ENCODE results near the gene ZDHHC14.
A peak's percentile ranks its signal among the peaks of the same experiment; 100 is the strongest.
"Not testable (repeated sequence)": the region's sequence is repeated elsewhere in the genome, so short reads cannot be mapped to it uniquely, and the experiment has no call there.

ZDHHC14 gene

DNA sequence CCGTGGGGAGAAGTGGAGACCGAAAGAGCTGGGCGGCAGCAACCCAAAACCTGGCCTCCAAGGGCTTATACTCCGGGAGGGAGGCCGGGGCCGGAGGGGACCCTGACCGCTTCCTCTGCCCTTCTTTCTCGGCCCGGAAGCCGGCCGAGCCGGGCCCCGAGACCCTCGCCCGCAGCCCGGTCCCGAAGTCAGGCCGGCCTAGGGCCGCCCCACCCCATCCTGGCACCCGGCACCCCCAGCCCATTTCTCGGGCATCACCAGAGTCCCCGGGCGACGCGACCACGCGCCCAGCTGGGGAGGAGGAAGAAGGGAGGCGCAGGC, 572 bp upstream of the ZDHHC14 start:
- DNase-seq (ENCODE audit: low read depth), result no peak

DNA sequence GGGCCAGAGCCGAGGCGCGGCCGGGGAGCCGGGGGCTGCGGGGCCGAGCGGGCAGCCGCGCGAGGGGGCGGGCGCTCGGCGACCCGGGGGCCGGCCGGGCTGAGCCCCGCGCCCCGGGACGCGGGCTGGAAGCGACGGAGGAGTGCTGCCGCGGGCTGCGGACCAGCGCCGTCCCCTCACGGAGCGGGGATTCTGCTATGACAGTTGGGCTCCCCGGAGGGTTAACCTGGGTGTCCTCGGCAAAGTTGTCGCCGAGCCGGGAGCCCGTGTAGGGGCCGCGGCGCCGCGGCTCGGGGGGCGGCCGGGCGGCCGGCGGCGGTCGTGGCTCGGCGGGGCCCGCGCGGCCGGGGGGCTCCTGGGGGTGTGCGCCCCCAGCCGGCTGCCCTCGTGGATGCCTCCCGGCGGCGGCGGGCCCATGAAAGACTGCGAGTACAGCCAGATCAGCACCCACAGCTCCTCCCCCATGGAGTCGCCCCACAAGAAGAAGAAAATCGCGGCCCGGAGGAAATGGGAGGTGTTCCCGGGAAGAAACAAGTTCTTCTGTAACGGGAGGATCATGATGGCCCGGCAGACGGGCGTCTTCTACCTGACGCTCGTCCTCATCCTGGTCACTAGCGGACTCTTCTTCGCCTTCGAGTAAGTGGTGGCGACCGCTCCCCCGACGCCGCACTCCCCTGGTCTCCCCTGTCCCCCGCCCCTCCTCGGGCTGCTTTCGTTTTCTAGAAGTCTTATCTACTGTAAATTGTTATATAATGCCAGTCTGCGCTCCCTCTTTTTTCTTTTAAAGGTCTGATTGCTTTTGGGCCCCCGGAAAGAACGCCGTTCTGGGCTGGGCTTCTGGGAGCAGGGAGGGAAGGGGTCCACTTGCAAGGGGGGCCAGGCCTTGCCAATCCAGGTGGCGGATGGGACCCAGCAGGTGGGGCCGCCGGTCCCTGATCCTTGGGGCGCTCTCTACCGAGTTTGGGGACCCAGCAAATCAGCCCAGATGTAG, 936 bp downstream of the ZDHHC14 start:
- peak; percentile 42 for DNase-seq (ENCODE audit: low read depth)

DNA sequence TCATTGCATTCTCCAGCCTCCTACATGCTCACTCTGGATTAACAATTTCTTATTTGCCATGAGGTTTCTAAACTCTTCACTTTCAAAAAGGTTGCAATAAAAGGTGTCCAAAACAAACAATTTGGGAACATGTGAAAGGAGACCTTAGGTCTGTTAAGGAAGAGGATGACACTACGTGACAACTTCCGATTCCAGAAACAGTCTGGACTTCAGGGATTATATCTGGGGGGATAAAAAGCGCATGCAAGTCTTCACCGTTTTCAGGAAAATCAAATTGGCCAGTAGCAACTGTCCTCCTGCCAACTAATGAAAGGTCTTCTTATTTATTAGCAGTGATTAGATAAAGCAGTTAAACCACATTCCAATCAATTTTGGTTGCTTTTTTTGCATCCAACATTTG, 1.8 kb downstream of the ZDHHC14 start:
- no peak for DNase-seq (ENCODE audit: low read depth)

DNA sequence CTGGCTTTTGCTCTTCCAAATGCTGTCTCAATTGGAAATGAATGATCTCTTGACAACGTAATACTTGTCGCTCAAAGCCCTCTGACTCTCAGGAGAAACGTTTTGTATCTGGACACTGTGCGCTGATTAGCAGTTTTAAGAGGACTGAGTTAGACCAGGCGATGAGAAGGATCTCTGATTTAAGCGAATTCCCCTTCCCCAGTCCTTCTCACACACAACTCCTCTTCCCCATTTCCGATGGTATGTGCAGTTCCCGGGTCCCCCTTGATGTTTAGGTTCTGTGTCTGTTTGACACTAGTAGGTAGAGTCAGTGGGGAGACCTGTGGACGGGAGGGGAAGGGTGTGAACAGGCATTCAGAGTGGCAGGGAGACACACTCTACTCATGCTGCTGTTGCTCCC, 2.5 kb downstream of the ZDHHC14 start:
- DNase-seq (ENCODE audit: low read depth), result no peak

DNA sequence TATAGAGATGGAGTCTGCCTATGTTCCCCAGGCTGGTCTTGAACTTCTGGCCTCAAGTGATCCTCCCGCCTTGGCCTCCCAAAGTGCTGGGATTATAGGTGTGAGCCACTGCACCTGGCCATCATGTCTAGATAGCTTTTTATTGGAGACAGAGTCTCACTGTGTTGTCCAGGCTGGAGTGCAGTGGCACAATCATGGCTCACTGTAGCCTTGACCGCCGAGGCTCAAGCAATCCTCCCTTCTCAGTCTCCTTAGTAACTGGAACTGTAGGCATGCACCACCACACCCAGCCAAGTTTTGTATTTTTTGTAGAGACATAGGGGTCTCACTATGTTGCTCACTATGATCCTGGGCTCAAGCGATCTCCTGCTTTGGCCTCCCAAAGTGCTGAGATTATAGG, 4.0 kb downstream of the ZDHHC14 start:
- DNase-seq (ENCODE audit: low read depth), result not testable (repeated sequence)

DNA sequence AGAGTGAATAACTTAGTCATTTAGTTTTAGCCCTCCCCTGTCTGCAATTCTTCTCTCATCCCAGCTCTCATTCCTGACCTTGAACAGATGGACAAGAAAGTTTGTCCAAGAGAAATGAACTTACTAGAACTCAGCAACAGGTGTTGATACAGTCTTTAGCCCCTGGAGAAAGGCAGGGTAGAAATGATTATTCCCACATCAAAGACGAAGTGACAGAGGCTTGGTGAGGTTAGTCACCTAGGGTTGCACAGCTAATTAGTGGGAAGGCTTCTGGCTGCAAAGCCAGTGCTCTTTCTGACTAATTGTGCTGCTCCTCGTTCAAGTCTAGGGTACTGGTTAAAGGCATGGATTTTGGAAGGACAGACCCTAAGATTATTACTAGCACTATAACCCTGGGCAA, 4.5 kb downstream of the ZDHHC14 start:
- DNase-seq (ENCODE audit: low read depth), result no peak

DNA sequence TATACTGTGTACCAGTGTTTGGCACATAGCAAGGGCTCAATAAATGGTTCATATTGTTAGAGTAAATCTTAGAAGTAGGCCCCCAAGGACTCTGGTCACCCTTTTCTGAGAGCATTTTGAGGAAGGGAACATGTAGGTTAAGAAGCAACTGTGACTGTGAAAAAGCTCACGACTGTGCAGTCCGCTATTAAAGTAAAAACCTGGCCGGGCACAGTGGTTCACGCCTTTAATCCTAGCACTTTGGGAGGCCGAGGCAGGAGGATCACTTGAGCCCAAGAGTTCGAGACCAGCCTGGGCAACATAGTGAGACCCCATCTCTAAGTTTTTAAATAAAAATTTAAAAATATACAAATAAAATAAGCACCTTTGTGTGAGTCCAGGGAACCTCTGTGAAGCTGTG, 5.0 kb downstream of the ZDHHC14 start:
- DNase-seq (ENCODE audit: low read depth), result no peak

DNA sequence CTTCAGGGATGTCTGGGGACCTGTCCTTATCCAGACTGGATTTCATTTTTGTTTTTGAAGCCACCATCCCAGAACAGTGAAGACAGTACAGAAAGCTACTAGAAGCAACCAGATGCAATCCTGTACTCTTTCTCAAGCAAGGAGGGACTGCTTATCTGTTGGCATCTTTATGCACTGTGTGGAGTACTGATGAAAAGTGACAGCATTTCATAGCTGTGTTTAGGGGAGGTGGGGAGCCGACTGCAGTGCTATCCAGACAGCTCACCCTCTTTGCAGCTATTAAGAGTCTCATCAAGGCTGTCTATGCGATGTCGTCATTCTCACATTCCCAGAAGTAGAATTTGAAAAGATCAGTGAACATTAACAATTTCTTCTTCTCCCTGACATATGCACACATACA, 5.5 kb downstream of the ZDHHC14 start:
- no peak for DNase-seq (ENCODE audit: low read depth)

DNA sequence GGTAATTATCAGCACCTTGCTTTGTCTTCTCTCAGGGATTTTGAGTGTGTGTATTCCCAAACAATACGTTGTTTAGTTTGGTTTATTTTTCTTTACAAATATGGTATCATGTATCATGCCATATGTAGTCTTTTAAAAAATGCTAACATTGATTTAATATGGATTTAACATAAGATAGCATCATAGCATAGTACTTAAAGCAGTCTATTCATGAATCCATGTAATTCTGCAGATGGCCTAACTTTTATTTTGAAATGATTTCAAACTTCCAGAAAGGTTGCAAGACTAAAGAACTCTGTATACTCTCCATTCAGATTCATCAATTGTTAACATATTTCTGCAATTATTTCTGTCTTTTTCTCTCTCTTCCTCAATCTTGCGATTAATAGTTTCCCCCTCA, 7.9 kb downstream of the ZDHHC14 start:
- DNase-seq (ENCODE audit: low read depth), result no peak

DNA sequence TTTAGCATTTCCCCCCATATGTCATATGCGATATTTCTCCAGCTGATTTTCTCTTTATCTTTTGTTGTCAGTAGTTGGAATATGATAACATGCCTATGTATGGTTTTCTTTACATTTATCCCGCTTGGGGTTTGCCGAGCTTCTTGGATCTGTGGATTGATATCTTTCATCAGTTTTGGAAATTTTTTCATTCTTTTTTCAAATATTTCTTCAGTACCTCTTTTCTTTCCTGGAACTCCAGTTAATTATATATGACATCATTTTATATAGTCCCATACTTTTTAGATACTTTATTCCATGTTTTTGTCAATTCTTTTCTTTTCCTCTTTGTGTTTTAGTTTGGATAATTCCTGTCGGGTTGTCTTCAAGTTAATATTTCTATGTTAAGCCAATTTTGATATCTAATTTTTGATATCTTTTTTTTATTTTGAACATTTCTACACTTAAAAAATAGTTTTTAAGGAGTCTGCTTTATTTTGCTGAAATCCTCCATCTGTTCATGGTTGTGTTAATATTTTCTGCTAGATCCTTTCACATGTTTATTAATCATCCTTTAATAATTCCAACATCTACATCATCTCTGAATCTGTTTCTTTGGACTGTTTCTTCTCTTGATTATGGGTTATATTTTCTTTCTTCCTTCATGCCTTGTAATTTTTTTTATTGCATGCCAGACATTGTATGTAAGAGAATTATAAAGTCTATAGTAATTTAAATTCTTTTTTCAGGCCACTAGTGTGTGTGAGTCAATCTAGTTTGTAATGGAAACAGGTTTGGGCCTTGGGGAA, 9.5 kb downstream of the ZDHHC14 start:
- no peak for DNase-seq (ENCODE audit: low read depth)

DNA sequence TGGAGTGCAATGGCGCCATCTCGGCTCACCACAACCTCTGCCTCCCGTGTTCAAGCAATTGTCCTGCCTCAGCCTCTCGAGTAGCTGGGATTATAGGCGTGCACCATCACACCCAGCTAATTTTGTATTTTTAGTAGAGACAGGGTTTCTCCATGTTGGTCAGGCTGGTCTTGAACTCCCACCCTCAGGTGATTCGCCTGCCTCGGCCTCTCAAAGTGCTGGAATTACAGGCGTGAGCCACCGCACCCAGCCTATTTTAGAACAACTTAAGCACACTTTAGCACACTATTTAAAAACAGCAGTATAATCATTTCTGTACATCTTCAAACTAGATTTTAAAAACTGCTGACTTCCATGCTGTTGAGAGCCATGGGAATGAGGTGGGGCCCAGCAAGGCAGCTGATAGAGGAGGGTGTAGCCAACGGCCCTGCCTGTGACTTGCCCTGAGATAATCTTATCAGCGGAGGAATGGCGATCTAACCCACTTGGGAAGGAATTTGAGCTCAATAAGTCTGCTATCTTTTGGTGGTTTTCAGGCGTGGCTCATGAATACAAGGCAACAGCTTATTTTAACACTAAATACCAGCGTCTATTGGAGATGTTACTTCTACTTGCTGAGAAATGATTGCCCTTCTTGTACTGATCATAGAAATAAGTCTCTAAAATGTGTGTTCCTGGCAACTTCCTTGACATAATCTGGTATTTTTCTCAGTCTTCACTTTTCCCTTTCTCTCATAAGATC, 12.1 kb downstream of the ZDHHC14 start:
- DNase-seq (ENCODE audit: low read depth), result no peak

DNA sequence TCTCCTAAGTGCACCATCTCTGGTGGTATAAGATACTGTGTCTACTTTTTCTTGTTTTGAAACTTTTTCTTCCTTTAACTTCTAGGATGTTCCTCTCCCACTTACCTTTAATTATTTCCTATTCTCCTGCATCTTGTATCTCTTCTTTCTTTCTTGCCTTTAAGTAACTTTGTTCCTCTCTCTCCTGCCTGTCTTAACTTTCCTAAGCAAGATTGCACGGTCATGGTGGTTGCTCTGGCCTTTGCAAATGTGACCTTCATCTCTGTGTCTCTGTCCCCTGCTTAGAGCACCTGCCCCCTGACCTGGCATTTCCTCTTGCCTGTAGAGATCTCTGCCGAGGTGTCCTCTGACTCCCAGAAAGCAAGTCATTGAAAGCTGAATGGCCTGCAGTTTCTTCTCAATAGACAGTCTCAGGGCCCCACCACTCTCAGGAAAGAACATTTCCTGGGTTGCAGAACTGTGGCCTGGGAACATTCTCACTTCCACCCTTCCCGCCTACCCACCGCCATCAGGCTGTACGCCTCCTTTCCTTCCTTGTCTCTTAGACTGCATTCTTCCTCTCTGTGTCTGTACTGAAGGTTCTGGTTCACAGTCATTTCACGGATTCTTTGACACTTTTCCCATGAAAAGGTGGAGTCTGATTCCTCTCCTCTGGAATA, 12.8 kb downstream of the ZDHHC14 start:
- DNase-seq (ENCODE audit: low read depth), result no peak

DNA sequence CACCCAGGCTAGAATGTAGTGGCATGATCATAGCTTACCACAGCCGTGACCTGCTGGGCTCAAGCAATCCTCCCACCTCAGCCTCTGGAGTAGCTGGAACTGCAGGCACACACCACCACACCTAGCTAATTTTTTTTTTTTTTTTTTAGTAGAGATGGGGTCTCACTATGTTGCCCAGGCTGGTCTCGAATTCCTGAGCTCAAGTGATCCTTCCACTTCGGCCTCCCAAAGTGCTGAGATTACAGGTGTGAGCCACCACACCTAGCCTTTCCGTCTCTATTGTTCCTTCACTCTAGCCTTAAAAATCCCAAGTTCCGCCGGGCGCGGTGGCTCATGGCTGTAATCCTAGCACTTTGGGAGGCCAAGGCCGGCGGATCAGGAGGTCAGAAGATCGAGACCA, 14.2 kb downstream of the ZDHHC14 start:
- DNase-seq (ENCODE audit: low read depth), result not testable (repeated sequence)

DNA sequence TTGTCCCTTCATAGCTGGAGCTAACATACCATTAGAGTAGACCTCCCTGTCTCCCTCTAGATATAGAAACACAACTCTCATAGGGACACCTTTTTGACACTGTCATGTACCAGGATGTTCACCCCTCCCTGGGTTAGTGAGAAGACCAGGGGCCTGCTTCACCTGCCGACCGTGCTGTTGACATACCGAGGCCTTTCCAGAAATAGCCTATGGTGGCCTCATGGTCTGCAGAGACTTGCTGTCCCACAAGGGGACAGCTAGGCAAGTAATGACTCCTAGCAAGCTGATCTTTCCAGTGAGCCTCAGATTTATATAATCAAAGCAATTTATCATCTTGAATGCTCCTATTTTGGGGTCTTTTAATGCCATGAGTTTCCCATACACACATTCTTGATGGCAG, 15.0 kb downstream of the ZDHHC14 start:
- DNase-seq (ENCODE audit: low read depth), result no peak

DNA sequence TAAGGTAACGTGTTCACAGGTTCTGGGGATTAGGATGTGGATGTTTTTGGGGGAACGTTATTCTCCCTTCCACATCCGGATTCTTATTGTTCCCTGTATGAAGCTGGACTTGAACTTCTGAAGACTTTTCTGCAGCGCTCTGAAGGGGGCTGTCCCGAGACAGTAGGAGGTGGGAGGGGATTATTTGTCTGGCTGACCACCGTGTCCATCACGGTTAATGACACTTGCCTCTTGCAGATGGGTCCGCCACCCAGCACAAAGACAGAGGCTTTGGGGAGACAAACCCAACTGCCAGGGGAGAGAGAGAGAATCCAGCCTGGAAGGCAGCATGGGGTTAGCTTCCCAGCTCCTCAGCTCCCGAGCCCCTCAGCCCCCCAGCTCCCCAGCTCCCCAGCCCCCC, 16.7 kb downstream of the ZDHHC14 start:
- DNase-seq (ENCODE audit: low read depth), result no peak

DNA sequence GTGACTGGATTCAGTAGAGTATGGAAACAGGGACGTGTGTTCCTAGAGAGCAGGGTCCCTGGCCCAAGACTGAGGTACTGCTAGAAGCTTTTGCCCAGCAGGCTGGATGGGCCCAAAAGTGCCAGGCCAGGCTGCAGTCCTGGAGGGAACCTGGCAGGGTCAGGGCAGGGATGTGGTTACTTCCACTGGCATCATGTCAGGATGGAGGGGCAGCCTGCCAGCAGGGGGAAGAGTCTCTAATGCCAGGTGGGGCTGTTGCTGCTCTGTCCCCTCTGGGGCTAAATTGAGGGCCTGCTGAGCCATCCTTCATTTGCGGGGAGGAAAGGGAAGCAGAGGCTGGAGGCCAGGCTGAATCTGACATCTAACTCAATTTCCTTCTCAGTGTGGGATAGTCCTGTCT, 17.2 kb downstream of the ZDHHC14 start:
- DNase-seq (ENCODE audit: low read depth), result no peak

DNA sequence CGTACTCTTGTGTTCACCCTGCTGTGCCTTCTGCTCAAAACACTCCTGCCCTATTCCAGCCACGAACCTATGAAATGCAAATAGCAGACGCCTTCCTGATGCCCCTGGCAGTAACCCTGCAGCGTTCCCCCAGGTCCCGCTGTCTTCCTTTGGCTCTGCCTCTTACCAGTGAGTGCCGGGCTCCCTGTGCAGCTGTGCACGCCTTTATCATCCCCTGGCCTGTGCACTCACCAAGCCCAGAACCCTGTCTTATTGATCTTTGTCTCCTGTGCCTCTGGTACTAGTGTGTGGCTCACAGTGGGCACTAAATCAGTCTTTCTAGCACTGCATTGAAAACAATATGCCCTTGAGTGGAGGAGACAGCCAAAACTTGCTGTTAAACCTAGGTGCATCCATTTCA, 19.7 kb downstream of the ZDHHC14 start:
- no peak for DNase-seq (ENCODE audit: low read depth)

DNA sequence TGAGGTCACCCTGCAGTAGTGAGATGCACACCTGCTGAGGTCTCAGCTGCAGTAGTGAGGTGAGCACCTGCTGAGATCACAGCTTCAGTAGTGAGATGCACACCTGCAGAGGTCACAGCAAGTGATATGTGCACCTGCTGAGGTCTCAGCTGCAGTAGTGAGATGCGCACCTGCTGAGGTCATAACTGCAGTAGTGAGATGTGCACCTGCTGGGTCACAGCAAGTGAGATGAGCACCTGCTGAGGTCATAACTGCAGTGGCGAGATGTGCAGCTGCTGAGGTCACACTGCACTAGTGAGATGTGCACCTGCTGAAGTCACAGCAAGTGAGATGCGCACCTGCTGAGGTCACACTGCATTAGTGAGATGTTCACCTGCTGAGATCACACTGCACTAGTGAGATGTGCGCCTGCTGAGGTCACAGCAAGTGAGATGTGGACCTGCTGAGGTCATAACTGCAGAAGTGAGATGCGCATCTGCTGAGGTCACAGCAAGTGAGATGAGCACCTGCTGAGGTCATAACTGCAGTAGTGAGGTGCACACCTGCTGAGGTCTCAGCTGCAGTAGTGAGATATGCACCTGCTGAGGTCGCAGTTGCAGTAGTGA, 20.8 kb downstream of the ZDHHC14 start:
- no peak for DNase-seq (ENCODE audit: low read depth)

DNA sequence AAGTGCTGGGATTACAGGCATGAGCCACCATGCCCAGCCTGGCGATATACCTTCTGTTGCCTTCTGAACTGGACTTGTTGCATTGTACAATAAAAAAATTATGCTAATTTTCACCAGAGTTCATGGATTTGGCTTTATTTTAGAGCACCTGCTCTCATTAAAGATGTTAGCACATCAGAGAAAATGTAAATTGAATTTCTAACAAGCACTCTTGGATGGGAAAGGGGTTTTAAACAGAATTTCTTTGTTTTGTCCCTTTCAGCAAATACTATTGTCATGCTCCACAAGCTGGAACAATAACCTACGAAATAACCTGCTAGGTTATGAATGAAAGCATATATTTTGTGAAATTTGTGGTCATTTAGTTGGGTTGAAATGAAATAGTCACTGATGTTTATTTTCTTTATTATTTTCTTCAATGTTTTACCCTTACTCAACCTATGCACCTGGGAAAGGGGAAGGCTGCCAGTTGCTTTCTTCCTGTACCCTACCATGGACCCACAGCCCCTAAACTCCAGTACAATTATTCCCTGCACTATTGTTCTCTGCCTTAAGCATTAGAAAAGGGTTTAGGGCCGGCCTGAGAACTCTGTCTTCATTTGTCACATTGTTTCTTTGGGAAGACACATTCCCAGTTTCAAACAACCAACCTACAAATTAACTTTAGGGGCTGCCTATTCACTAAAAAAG, 22.2 kb downstream of the ZDHHC14 start:
- DNase-seq (ENCODE audit: low read depth), result no peak

DNA sequence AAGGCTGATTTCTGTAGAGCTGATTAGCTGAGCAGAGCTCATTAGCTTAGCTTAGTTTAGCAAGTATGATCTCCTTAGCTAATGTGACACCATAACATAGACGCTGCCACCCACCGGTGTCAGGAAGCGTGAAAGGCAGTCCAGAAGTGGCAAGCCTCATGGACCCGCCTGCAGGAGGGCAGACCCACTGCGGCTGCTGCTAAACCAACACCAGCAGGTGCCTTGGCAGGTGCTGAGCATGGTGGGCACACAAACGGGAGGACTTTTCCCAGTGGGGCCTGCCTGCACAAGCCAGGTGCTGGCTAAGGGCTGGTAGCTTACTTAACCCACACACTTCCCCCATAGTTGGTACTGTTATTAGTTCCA, 22.7 kb downstream of the ZDHHC14 start:
- DNase-seq (ENCODE audit: low read depth), result no peak

DNA sequence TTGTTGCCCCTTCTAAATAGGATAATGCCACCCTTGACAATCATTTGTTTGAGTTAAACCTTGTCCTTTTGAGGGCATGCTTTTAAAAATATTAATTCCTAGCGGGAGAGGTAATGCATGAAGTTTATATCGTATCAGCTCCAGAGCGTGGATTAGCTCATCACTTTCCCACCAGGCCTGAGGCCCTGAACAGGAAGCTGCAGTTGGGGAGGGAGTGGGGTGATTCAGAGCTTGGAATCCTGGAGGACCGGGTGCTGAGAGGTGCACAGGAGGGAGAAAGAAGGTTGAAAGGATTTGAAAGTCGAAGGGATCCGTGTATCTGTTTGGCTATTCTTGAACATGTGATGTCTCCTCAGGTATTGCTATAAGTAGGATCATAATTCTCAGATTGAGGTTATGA, 25.0 kb downstream of the ZDHHC14 start:
- no peak for DNase-seq (ENCODE audit: low read depth)
